AG20443 (cell line): ENCODE data around the gene BANP.

Source experiments
- DNase-seq: peaks from one replicate; pipeline ENCODE4 v3.0.0; 2012; ENCODE audit warnings: low spot score, mixed read lengths

BANP gene

DNA sequence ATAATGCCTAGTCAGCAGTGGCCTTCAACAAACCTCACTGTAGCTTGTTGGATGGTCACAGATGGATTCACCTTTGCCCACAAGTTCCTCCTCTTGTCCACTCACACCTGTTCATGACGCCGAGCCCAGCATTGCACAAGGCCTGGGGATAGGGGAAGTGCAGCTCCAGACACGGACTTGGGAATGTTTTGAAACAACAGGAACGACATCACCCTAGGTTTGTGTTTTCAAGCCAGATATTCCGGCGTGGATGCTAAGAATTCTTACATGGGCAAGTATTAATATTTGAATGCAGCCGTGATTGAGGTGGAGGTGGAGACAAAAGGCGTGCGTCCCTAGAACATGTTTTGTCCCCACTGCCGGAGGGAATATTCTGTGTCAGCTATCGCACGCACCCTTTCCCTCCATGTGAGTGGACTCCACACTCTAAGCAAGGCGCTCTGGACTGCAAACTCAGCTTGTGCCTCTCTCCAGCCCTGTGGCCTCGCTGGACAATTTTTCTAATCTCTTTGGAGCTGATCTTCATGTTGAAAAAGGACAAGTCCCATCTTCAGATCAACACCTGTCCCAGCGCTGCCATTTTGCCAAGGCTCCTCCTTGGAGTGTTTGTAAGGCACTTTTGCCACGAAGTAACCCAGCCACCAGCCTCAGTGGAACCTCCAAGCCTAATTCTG lies 2.0 kb upstream of the BANP start:
- DNase-seq: no peak

DNA sequence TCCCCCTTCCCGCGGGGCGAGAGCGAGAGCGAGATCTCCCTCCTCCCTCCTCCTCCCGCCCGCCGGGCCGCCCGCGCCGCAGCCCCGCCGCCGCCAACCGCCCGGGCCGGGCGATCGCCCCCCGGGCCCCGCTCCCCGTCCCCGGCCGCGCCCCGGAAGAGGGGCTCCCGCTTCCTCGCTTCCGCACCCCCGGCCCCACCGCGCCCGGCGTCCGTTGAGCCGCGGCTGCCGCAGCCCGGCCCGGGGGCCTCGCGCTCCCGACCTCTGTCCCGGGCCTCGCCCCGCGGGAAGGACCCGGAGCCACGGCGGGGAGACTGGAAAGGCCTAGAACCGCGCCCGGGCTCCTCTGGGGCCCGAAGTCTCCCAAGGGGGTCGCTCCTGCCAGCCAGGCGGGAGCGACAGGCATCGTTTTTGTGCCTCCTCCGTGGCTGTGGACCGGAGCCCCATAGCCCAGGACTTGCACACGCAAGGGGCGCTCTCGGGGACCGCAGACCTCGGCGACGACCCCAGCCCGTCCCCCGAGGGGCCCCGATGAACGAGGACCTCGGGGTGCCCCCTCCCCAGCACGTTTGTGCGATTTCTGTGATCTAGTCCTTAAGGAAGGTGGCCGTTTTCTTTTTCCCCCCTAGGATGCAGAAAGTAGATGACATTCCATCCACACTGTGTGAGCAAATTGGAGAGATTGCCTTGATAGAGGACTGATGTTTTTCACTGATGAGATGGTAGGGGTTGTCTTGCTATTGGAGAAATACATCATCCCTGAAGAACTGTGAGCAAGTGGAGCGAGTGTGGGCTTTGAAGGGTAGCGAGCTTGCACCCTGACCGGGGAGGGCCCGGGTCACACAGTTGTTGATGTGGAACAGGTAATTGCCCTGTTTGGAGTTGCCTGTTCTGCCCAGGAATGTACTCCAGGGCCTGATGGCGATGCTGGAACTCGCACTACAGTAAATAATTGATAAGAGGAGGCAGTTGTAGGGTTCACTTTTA lies 611 bp downstream of the BANP start:
- DNase-seq: no peak

DNA sequence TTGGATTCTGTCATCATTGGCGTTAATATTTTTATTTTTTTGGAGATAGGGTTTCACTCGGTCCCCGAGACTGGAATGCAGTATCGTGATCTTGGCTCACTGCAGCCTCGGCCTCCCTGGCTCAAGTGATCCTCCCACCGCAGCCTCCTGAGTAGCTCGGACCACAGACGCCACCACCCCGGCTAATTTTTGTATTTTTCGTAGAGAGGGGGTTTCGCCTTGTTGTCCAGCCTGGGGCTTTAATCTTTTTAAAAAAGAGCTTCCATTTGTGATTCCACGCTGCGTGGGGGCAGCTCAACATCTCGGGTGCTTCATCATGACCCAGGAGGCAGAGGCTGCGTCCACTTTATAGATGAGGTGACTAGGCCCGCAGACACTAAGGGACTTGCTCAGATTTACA lies 1.5 kb downstream of the BANP start:
- DNase-seq: no peak

DNA sequence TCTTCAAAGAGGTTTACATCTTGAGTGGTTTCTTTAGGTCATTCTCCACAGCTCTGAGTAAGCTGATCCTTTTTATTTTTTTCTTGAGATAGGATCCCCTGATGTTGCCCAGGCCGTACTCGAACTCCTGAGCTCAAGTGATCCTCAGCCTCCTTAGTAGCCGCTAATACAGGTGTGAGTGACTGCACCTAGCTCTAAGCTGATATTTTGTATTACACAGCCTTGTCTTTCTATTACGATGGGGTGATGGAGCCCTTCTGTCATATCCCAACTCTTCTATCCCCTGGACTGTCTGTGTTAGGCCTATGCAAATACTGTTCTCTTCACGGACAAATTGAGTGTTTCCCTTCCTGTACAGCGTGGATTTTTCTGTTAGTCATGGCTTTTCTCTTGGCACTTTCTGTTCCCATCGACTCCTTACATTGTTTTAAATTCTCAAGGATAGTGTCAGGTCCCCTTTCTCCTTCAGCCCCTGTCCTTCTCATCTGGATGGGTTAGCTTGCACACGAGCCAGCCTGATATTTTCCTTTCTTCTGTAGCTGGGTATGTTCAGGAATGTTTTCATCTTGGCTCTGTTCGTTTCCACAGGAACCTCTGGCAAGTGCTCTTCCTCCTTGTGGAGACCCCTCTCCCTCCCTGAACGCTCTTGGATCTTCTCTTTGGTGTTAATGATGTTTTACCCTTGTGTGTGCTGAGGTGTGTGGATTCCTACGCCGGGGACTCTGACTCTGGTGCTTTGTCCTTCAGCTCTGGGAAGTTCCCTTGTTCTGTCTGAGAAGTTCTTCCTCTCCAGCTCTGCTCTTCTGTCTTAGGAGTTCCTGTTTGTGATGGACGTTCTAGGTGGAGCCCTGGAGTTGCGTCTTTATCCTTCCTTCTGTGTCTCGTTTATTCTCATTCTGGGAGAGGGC lies 2.3 kb downstream of the BANP start:
- no peak for DNase-seq

DNA sequence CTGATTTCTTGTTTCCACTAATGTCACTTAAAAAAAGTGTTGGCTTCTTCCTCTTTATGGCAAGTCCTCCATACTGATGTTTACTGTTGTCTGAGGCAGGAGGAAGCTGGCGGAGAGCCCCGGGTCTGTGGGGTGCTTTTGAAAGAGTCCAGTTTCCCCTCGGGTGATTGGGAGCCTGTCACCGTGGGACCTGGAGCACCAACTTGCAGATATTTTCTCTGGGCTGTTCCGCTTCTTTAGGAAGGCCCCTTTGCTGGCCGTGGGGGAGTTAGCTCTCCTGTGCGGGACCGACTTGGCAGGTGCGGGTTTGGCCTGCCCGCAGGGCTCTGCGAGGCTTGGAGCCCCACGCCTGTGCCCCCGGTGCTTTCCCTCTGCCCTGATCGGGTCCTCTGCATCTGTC lies 3.1 kb downstream of the BANP start:
- DNase-seq: no peak

DNA sequence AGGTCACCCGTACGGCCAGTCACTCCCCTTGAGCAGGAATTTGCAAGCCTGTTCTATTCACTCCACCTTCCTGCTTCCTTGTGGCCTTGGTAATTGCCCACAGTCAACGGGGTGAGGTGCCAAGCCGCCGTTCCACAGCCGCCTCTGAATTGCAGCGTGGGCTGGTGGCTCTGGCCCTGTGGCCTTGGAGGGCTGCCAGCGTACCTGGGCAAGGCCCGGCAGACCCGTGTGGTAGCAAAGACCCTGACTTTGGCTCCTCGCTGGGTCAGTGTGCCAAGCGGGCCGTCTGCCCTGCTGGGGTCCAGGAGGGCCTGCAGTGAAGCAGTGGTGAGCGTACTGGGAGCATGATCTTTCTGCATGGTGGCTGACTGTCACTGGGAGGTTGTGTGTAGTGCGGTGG lies 3.6 kb downstream of the BANP start:
- no peak for DNase-seq

DNA sequence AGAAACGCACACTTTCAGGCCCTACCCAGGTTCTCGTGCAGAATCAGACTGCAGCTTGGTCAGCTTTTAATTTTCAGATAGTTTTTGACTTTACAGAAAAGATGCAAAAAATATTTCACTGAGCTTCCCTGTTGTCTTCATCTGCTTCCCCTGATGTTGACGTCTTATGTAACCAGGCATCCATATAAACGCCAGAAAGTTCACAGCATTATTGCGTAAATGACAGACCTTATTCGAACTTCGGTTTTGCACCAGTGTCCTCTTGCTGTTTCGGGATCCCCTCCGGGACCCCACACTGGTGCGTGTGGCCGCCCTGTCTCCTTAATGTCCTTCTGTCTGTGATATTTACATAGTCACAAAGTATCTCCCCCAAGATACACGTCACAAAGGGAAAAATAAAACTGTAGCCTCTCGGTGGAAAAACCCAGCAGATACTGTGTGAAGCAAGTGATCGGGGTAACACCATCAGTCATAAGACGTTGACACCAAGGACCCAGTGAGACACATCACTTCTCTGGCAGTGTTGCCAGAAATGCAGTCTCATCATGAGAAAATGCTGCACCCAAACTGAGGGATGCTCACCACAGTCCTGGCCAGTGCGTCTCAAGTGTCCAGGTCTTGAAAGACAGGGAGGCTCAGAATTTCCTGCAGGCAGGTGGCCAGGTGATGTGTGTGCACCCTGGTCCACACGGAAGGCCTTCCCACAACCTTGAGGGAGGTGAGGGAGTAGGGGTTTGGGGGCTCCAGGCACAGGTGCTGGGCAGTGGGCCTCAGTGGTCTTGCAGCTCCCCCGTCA lies 4.3 kb downstream of the BANP start:
- DNase-seq: no peak

DNA sequence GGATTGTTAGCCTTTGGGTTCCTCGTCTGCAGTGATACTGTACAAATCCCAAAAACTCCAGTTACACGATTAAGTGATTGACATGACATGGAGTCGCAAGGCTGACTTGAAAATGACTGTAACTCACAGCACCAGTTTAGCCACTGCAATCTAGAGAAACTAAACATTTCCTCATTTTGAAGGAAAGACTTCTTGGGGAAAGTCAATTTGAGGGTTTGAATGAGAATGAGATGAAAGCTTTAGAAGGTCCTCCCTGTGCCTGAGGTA lies 4.8 kb downstream of the BANP start:
- no peak for DNase-seq

DNA sequence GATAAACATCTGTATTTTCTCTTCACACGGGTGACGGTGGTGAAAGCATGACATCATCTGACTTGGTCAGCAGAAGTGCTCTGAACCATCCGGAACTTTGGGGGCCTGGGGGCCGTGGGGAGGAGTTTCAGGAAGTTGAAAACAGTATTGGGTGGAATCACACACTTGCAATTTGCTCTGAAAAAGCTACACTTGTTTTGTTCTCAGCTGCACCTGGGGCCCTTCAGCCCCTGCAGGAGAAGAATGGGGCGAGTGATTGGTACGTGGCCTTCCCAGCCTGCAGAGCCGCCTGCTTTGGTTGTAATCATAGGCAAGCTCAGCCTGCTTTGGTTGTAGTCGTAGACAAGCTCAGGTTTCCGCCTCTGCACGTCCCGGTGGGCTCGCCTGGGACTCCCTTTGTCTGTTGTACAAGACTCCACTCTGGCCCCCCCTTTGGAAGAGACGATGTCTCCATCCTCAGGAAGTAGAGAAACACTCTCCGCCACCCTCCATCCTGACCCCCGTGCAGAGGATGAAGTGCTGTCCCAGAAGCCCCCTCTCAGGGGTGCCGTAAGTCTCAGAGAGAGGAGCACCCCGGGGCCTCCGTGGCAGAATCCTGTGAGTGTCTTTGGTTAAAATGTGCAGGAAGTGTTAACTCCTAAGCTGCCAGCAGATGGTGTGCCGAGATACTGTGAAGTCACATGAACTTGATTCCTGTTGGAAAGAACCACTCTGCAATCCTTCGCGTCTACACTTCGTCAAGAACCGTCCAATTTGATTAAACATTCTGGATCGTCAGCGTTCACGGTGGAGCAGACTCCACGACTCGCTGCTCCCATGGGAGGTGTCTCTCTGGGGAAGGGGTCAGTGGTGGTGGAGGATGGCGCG lies 5.4 kb downstream of the BANP start:
- DNase-seq: no peak

DNA sequence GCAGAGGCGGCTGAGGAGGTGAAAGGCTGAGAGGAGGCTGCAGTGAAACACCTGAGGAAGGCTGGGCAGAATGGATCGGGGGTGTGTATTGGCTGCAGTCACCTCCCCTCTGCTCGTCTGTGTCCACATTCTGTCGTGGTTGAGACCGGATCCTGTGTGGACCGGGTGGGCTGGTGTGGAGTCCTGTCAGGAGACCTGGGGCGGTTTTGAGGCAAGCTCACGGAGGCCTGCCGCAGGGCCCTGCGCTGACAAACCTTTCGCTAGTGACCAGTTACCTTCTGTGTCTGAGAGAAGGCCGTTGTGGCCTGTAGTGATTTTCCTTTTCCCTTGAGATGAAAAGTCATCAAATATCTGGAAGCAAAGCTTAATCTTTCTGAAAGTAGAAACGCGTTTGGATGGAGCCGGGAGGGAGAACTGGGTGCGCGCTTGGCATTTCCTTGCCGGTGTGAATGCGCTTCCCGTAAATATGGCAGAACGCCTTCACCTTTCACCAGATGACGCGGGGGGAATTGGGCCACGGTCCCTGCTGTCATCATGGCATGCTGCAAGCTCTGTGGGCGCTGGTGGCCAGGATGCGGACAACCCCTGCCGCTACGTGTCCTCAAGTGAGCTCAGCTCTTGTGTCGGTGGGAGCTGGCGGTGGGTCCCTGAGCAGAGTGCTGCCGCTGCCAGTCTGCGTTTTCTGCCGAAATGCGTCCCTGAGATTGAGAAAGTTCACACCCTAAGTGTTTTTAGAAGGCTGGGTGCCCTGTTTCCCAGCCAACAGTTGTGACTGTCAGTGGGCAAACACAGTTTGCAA lies 6.3 kb downstream of the BANP start:
- no peak for DNase-seq

DNA sequence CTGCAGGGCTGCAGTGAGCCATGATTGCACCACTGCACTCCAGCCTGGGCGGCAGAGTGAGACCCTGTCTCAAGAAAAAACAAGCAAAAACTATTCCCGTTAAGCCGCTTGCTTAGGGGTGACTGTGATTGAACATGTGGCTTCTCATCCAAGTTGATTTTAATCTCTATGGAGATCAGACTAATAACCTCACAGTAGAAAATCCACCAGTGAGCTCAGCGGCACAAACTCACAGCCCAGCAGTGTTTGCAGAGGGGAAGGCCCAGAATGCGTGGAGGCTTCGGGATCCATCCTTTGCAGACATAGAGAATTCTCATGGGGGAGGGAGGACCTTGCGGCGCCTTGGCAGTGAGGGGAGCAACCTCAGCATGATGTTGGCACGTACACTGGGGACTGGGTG lies 7.4 kb downstream of the BANP start:
- DNase-seq: no peak

DNA sequence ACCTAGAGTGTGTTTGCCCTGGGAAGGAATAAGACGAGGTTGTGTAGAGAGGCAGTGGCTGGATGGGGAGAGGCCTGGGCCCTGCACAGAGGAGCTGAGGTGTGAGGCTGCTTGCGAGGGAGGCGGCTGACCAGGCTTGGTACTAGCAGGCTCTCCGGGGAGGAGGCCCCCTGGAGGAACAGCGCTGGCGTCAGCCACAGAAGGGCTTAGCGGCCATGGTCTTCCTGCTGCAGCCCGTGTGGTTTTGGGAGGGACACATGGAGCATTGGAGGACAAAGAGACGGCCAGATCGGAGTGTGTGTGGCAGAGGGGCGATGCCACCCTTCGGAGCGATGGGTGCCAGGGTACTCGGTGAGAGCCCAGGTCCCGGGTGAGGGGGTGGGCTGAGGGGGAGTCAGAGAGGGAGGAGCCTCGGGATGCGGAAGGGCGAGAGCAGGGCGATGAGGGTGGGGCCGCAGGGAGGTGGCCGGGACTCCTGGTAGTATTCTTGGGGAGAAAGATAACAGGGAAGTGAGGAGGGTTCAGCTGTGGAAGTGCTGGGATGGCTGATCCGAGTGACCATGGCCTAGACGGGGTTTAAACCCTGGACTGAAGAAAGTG lies 8.3 kb downstream of the BANP start:
- DNase-seq: no peak

DNA sequence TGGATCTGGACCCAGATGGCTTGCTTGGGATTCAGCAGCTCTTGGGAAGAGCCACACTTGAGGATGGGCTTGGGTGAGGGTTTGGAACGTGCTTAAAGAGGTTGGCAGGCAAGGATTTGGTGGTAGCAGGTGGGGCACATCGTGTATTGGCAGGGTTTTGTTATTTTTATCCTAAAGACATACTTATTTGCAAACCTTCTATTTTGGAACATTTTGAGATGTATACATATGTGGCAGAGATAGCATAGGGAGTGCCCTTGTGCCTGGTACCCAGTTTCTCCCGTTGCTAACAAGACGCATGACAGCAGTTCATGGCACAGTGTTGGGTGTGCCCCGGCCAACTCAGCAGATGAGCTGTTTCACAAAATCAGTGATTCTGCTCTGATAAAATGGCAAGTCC lies 9.1 kb downstream of the BANP start:
- no peak for DNase-seq

DNA sequence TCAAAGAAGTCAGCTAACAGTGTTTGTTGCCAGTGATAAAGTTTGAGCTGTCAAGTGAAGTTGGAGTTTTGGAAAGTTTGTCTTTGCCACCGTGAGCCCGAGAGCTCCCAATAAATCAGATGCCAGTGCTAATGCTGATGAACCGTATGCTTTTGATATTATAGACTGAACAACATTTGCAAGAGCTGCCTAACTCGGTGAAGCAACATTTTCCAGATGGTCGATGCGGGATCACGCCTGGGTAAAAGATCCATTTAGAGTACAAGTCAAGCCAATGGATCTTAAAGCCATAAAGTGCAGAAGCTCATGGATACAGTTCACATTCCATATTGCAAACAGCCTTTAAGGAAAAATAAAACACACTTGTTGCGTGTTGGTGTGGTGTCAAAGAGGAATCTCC lies 9.6 kb downstream of the BANP start:
- no peak for DNase-seq

DNA sequence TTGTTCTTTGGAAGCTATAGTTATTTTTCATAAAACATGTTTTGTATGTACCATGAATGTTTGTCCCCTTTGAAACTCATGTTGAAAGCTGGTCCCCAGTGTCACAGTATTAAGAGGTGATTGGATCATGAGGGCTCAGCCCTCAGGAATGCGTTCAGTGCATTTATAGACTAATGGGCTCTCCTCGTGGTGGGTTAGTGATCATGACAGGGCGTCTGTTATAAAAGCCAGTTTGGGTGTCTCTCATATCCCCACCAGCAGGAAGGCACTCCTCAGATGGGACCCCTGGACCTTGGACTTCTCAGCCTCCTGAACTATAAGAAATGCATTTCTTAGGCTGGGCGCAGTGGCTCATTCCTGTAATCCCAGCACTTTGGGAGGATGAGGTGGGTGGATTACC lies 10.4 kb downstream of the BANP start:
- DNase-seq: no peak

DNA sequence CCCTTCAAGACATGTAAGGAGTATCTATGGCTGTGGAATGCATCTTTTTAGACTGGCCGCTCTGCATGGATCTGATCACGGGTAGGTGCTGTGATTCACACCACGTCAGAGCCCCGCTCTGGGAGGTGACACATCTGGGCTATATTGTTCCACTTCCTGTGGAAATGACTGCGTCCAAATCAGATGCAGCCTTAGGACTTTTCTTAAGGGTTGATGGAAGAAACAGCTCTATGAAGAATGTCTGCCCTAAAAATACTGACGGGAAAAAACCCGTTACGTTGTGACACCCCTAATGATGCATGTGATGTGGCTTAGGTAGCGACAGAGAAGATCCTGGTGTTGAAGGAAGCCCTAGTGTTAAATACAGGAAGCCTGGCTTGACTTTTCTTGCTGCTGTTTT lies 12.2 kb downstream of the BANP start:
- DNase-seq: peak; percentile 86

DNA sequence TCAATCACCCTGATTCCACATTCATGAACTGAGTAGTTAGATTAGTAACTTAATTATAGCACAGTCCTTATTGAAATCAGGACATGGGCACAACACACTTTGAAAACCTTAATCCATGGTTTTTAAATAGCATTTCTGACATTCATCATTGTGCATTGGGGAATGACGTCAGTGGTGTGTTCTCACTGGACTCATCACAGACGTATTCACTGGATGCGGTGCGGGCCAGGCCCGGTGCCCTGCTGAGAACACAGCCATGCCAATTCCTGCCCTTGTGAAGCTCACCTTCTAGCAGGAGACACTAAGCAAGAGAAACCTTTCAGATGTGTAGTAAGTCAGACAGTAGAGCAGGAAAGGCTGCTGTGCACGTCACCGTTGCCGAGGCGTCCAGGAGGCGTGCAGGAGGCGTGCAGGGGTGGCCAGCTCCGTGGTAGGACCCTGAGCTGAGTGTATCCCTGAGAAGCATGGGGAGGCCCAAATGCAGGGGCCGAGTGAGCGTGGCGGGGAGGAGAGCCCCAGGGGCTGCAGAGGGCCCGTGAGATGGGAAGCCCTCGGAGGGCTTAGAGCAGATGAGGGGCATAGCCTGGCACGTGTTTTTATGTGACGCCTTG lies 12.9 kb downstream of the BANP start:
- DNase-seq: peak; percentile 25

DNA sequence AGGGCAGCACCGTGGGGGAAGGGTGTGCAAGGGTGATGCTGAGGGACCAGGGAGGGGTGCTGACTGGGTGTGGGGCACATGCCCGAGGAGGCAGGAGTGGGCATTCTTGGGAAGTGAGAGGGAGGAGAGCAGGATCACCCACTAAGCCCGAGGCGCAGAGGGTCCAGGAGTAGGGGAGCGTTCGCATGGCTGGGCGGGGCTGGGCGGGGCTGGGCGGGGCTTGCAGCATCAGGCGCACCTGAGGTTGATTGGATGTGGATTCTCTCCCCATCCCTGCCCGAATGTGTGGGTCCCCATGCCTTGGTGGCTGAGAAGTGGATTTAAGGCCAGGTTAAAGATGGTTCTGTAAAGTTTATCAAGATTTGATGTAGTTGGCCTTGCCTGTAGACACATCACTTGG lies 14.2 kb downstream of the BANP start:
- no peak for DNase-seq

DNA sequence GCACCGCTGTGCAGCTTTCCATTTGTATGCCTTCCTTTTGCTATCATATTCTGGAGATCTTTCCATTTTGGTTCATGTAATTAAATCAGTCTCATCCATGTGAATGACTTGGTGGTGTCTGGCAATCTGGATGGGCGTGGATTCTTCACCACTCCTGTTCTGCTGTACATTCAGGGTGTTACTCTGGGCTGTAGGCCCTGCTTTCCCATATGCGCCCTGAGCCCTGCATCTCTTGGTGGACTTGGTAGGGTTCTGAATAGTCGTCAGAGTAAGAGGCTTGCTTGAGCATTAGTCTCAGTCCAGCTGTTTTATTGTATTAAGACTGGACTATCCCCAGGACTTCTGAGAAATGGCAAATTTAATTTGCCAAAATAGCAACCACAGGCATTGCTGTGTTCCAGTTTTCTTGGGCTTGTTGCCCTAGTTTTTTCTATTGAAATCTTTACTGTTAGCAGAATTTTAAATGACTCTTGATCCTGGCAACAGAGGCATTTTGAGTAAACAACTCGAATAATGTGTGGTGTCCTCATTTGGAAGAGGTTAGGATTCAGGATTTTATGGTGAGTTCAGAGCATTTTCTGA lies 14.9 kb downstream of the BANP start:
- peak; percentile 75 for DNase-seq
